C4-2B (cell line): ENCODE data around the gene GK2.

Source experiments
- H3K27ac ChIP-seq: fragments of 450-650 bp; 2 replicates; pipeline ENCODE4 v1.5.1; 2017
- CTCF ChIP-seq: fragments of 450-650 bp; conservative IDR thresholded peaks from 2 replicates; pipeline ENCODE4 v1.5.1; 2017; ENCODE audit warnings: mild to moderate bottlenecking
- ZFX ChIP-seq: fragments of 450-650 bp; IDR thresholded peaks from 2 replicates; pipeline ENCODE4 v1.6.1; 2017

The GK2 gene

GRCh38 chr4:79408063-79408462, at the start of gene GK2:
Gene GK2 (minus strand): TSS chr4:79408228. CDS start chr4:79408200, 28 bp downstream.
- no peak within 1 kb of the TSS for H3K27ac ChIP-seq
- no peak for TF ChIP-seq CTCF
- no peak for TF ChIP-seq ZFX

- H3K27ac ChIP-seq = no peak overlapping the region
- TF ChIP-seq CTCF (no peak), ZFX (no peak)
Observed at GRCh38 chr4:79455216-79455615, 47.2 kb upstream of the GK2 start.

GRCh38 chr4:79454656-79455055, 46.6 kb upstream of the GK2 start:
- TF ChIP-seq ZFX (no peak), CTCF (no peak)
- no peak overlapping the region for H3K27ac ChIP-seq

- TF ChIP-seq ZFX (no peak), CTCF (no peak)
- no peak overlapping the region for H3K27ac ChIP-seq
Observed at GRCh38 chr4:79450053-79450452, 42.0 kb upstream of the GK2 start.

GRCh38 chr4:79446145-79446544, 38.1 kb upstream of the GK2 start:
- no peak overlapping the region for H3K27ac ChIP-seq
- no peak for TF ChIP-seq CTCF
- no peak for TF ChIP-seq ZFX

- TF ChIP-seq CTCF (no peak), ZFX (no peak)
Observed at GRCh38 chr4:79445371-79445781, 37.3 kb upstream of the GK2 start.

GRCh38 chr4:79442422-79442821, 34.4 kb upstream of the GK2 start:
- TF ChIP-seq CTCF (no peak), ZFX (no peak)
- H3K27ac ChIP-seq = no peak overlapping the region

More at GRCh38 chr4:79445371-79445781, 37.3 kb upstream of the GK2 start:
- H3K27ac ChIP-seq = no peak overlapping the region
